Brain microvascular endothelial cell (primary cell): ENCODE data around the gene KRTAP12-4.
"Not testable (repeated sequence)": the region's sequence is repeated elsewhere in the genome, so short reads cannot be mapped to it uniquely, and the experiment has no call there.

Experiments used
- DNase-seq: peaks from one replicate; pipeline ENCODE4 v3.0.0-alpha.2; 2020
- H3K27ac ChIP-seq: fragments of 250-450 bp; sonication (Bioruptor Pico); 2 replicates; pipeline ENCODE4 v1.5.1; 2020; ENCODE audit warnings: mild to moderate bottlenecking, moderate library complexity
- H3K27me3 ChIP-seq: fragments of 250-450 bp; sonication (Bioruptor Pico); replicated peaks from 2 replicates; pipeline ENCODE4 v1.5.1; 2020; ENCODE audit warnings: mild to moderate bottlenecking
- H3K36me3 ChIP-seq: fragments of 250-450 bp; sonication (Bioruptor Pico); replicated peaks from 2 replicates; pipeline ENCODE4 v1.5.1; 2020; ENCODE audit warnings: mild to moderate bottlenecking
- H3K4me3 ChIP-seq: 2 replicates; pipeline ENCODE4 v1.5.1; 2011; ENCODE audit warnings: low read depth, mild to moderate bottlenecking, control low read depth, low read length, moderate library complexity
- in situ Hi-C: cut with HindIII; loops from 2 replicates; pipeline ENCODE4 v1.10.0; 2017; ENCODE audit warnings: low sequenced_read_pairs, low pct_ligation_motif_present
- TF ChIP-seq, protein P1 (sequence below): IDR thresholded peaks from 2 replicates; pipeline ENCODE4 v1.5.1; 2011; ENCODE audit warnings: low read depth, mild to moderate bottlenecking, moderate library complexity, low read length, control low read depth, inconsistent platforms; ENCODE audit errors: missing control alignments

KRTAP12-4 gene

DNA sequence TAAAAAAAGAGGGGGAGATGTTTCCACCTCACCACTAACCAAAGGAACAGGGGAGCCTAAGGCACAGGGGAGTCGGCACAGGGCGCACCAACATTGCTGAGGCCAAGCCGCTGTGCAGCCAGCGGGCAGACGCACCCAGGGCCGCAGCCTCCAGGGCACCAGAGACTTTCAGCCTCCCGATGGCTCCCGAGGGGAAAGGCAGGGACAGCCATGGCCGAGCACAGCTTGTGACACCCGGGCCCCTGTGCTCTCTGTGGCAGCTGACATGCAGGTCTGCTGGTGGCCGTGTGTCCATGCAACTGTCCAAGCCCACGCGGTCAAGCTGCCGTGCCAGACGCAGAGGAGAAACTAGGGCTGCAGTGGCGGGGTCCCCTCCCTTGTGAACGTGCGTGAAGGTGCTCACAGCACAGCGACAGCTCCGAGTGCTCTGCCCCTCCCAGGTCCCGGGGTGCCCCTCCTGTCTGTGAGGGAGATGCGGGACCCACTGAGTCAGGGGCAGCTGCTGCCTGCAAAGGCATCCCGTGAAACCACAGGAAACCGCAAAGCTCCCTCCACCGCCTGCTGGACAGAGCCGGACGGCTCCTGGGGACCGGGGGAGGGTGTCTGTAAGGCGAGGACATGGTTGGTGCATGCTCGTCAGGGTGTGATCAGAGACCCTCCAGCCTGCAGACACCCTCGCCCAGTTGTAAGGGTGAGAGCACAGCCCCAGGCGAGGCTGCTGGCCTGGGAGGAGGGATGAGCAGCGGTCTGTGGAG, 5.7 kb downstream of the KRTAP12-4 start:
- no peak for DNase-seq
- no peak overlapping the region for H3K27ac ChIP-seq
- TF ChIP-seq, protein P1, sequence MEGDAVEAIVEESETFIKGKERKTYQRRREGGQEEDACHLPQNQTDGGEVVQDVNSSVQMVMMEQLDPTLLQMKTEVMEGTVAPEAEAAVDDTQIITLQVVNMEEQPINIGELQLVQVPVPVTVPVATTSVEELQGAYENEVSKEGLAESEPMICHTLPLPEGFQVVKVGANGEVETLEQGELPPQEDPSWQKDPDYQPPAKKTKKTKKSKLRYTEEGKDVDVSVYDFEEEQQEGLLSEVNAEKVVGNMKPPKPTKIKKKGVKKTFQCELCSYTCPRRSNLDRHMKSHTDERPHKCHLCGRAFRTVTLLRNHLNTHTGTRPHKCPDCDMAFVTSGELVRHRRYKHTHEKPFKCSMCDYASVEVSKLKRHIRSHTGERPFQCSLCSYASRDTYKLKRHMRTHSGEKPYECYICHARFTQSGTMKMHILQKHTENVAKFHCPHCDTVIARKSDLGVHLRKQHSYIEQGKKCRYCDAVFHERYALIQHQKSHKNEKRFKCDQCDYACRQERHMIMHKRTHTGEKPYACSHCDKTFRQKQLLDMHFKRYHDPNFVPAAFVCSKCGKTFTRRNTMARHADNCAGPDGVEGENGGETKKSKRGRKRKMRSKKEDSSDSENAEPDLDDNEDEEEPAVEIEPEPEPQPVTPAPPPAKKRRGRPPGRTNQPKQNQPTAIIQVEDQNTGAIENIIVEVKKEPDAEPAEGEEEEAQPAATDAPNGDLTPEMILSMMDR = no peak
- H3K36me3 ChIP-seq = no peaks in the 10 kb centered on the region
- in situ Hi-C loops = no loop called here
- no peak overlapping the region for H3K4me3 ChIP-seq
- no peaks in the 10 kb centered on the region for H3K27me3 ChIP-seq

DNA sequence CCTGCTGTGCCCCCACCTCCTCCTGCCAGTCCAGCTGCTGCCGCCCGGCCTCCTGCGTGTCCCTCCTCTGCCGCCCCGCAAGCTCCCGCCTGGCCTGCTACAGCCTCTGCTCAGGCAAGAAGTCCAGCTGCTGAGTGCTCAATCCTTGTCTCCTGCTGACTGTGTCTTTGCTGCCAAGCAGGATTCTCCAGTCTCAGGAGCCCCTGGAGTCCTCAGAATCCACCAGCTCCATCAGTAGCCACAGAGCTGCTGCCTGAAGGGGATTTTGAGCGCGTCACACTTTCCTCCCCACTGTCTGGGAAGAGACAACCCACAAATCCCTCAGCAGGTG, 7.3 kb downstream of the KRTAP12-4 start:
- no peak overlapping the region for H3K27ac ChIP-seq
- in situ Hi-C loops = no loop called here
- no peak overlapping the region for H3K4me3 ChIP-seq
- TF ChIP-seq, protein P1 = no peak
- no peaks in the 10 kb centered on the region for H3K27me3 ChIP-seq
- DNase-seq = no peak
- H3K36me3 ChIP-seq = no peaks in the 10 kb centered on the region

DNA sequence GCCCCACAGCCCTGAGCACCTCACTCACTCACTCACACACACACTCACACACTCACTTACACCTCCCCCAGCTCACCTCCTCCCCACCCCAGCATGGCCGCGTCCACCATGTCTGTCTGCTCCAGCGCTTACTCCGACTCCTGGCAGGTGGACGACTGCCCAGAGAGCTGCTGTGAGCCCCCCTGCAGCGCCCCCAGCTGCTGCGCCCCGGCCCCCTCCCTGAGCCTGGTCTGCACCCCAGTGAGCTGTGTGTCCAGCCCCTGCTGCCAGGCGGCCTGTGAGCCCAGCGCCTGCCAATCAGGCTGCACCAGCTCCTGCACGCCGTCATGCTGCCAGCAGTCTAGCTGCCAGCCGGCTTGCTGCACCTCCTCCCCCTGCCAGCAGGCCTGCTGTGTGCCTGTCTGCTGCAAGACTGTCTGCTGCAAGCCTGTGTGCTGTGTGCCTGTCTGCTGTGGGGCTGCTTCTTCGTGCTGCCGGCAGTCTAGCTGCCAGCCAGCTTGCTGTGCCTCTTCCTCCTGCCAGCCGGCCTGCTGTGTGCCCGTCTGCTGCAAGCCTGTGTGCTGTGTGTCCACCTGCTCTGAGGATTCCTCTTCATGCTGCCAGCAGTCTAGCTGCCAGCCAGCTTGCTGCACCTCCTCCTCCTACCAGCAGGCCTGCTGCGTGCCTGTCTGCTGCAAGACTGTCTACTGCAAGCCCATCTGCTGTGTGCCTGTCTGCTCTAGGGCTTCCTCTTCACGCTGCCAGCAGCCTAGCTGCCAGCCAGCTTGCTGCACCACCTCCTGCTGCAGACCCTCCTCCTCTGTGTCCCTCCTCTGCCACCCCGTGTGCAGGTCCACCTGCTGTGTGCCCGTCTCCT, 7.9 kb downstream of the KRTAP12-4 start, which contains the start of gene KRTAP10-11:
KRTAP10-11 (plus strand) TSS at position 49 of the 856 bp plus-strand sequence; CDS start at position 94, 45 bp downstream.
- H3K4me3 ChIP-seq, H3K36me3 ChIP-seq, H3K27me3 ChIP-seq, in situ Hi-C loops, H3K27ac ChIP-seq, DNase-seq: not testable (repeated sequence)

DNA sequence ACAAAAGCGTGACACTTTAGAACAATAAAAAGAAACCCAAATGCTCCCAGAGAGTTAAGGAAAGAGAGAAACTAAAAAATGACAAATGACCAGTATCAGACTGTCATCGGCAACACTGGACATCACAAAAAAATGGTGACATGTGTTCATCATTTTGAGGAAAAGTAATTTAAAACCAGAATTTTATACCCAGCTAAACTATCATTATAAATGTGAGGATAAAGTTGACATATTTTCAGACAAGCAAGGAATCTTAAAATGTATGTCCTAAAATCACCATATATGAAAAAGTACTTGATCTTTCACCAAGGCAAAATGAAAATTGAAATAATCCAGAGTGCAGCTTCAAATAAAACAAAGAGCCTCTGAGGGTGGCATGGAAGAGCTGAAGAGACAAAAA, 9.6 kb downstream of the KRTAP12-4 start:
- Histone ChIP-seq H3K36me3 (no peaks in the 10 kb centered on the region), H3K27ac (no peak overlapping the region), H3K27me3 (no peaks in the 10 kb centered on the region), H3K4me3 (no peak overlapping the region)
- in situ Hi-C loops = no loop called here
- DNase-seq = no peak
- TF ChIP-seq, protein P1 = no peak

DNA sequence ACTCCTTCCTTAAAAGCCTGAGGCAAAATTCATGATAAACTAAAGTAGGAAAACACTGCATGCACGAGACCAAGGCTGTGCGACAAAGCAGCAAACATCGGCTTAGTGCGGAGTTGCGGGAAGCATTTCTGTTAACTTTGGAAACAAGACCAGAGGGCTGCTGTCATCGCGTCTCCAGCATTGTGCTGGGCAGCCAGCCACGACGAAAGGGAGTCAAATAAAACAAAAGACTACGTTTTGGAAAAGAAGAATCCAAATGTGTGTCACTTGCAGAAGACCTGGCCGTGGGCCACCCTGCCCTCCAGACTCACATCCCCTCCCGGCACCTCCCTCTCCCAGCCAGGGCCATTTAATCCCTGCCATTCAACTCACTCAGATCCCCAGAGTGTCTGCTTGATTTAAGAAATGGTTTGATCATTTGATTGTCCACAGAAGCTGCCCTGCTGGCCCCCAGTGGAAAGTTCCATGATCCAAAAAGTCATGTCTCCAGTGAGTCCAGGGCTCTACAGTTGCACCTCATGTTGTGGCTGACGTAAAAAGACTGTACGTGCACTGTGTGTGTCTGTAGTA, 10.6 kb downstream of the KRTAP12-4 start:
- no peak for DNase-seq
- no peak overlapping the region for H3K27ac ChIP-seq
- in situ Hi-C loops = no loop called here
- no peaks in the 10 kb centered on the region for H3K36me3 ChIP-seq
- H3K4me3 ChIP-seq = no peak overlapping the region
- no peaks in the 10 kb centered on the region for H3K27me3 ChIP-seq
- TF ChIP-seq, protein P1 = no peak

DNA sequence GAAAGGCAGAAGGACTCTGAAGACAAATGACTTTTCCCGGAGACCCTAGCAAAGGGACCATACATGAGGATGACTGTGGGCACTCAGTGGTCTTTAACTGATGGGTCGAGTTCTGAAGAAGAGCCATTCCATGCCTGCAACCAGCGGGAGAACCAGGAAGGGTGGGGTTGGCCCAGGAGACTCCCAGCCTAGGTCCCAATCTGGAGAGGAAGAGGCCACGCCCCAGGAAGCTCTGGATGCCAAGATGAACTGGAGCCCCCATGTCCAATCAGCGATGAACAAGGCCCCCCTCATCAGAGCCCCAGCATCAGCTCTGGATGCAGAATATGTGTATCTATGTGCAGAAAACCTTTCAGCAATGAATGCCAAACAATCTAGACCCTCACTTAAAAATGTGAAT, 13.7 kb downstream of the KRTAP12-4 start:
- Histone ChIP-seq H3K36me3 (no peaks in the 10 kb centered on the region), H3K4me3 (no peak overlapping the region), H3K27ac (no peak overlapping the region), H3K27me3 (no peaks in the 10 kb centered on the region)
- TF ChIP-seq, protein P1 = no peak
- DNase-seq = no peak
- in situ Hi-C loops = no loop called here
